GM20431 (cell line): ENCODE results near the gene LPP.
"Not testable (repeated sequence)": the region's sequence is repeated elsewhere in the genome, so short reads cannot be mapped to it uniquely, and the experiment has no call there.

Experiments
- in situ Hi-C: fragments of 300-500 bp; cut with MseI, MboI; formaldehyde crosslinking; loops from one replicate; pipeline ENCODE4 v1.15.0; 2020; ENCODE audit warnings: low sequenced_read_pairs; ENCODE audit not compliant: unreplicated experiment

Gene LPP

GRCh38 chr3:188624828-188625227 lies 470.9 kb downstream of the LPP start:
- in situ Hi-C loops = no loop called here

- in situ Hi-C loops = no loop called here
These were observed 473.7 kb downstream of the LPP start for GRCh38 chr3:188627652-188628051.

- in situ Hi-C loops = no loop called here
These were observed 477.5 kb downstream of the LPP start for GRCh38 chr3:188631291-188632010.

- in situ Hi-C loops = no loop called here
These were observed 479.2 kb downstream of the LPP start for GRCh38 chr3:188633206-188633605.

GRCh38 chr3:188634285-188634684 lies 480.3 kb downstream of the LPP start:
- in situ Hi-C loops = no loop called here

GRCh38 chr3:188635258-188636042 lies 481.5 kb downstream of the LPP start:
- in situ Hi-C loops = no loop called here

GRCh38 chr3:188636292-188636691 lies 482.3 kb downstream of the LPP start:
- in situ Hi-C loops = not testable (repeated sequence)

GRCh38 chr3:188641076-188641475 lies 487.1 kb downstream of the LPP start:
- in situ Hi-C loops = no loop called here

GRCh38 chr3:188643736-188644135 lies 489.8 kb downstream of the LPP start:
- in situ Hi-C loops = no loop called here

GRCh38 chr3:188646592-188646991 lies 492.6 kb downstream of the LPP start:
- in situ Hi-C loops = no loop called here

- in situ Hi-C loops = no loop called here
These were observed 493.3 kb downstream of the LPP start for GRCh38 chr3:188647237-188647636.

- in situ Hi-C loops = no loop called here
These were observed 495.6 kb downstream of the LPP start for GRCh38 chr3:188649521-188649920.

GRCh38 chr3:188656196-188656982 lies 502.4 kb downstream of the LPP start:
- in situ Hi-C loops = no loop called here

- in situ Hi-C loops = no loop called here
These were observed 504.6 kb downstream of the LPP start for GRCh38 chr3:188658606-188659005.

- in situ Hi-C loops = no loop called here
These were observed 505.6 kb downstream of the LPP start for GRCh38 chr3:188659449-188660090.

GRCh38 chr3:188660415-188660814 lies 506.5 kb downstream of the LPP start:
- in situ Hi-C loops = no loop called here

GRCh38 chr3:188661806-188662205 lies 507.8 kb downstream of the LPP start:
- in situ Hi-C loops = no loop called here

- in situ Hi-C loops = no loop called here
These were observed 508.3 kb downstream of the LPP start for GRCh38 chr3:188662214-188662613.

- in situ Hi-C loops = no loop called here
These were observed 508.8 kb downstream of the LPP start for GRCh38 chr3:188662795-188663194.

GRCh38 chr3:188663839-188664238 lies 509.9 kb downstream of the LPP start:
- in situ Hi-C loops = no loop called here
